HuH-7 (cell line): ENCODE data around the gene ADARB2.
A peak's percentile ranks its signal among the peaks of the same experiment; 100 is the strongest.
"Not testable (repeated sequence)": the region's sequence is repeated elsewhere in the genome, so short reads cannot be mapped to it uniquely, and the experiment has no call there.

Source experiments
- DNase-seq: peaks from one replicate; pipeline ENCODE4 v3.0.0; 2011; ENCODE audit warnings: low spot score

ADARB2 gene

DNA sequence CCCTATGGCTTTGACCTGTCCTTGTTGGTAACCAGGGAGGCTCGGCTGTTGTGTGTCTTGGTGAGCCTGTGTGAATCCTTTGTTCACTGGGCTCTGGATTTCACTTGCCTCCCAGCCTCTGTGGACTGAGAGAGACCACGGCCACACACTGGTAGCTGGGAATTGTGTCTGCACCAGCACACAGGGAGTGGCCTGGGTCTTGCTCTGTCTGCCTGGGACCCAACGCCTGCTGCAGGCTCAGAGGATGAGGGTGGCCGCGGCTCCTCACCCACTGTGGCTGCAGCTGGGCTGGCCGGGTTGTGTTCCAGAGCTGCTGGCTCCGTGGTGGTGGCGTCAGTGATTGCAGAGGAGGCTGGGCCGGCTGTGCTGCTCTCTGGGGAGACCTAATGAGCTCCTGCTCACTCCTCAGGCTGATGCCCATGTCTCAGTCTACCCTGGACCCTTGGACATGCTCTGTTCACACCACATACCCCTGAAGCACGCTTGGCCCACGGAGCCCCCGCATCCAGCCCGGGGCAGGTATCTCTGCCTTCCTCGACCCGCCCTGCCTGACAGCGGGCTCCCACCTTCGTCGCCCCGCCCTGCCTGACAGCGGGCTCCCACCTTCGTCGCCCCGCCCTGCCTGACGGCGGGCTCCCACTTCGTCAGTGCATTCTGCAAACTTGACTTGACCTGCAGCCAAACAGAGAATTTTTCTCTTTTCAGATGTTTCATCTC is 328.5 kb downstream of the ADARB2 start:
- no peak for DNase-seq

DNA sequence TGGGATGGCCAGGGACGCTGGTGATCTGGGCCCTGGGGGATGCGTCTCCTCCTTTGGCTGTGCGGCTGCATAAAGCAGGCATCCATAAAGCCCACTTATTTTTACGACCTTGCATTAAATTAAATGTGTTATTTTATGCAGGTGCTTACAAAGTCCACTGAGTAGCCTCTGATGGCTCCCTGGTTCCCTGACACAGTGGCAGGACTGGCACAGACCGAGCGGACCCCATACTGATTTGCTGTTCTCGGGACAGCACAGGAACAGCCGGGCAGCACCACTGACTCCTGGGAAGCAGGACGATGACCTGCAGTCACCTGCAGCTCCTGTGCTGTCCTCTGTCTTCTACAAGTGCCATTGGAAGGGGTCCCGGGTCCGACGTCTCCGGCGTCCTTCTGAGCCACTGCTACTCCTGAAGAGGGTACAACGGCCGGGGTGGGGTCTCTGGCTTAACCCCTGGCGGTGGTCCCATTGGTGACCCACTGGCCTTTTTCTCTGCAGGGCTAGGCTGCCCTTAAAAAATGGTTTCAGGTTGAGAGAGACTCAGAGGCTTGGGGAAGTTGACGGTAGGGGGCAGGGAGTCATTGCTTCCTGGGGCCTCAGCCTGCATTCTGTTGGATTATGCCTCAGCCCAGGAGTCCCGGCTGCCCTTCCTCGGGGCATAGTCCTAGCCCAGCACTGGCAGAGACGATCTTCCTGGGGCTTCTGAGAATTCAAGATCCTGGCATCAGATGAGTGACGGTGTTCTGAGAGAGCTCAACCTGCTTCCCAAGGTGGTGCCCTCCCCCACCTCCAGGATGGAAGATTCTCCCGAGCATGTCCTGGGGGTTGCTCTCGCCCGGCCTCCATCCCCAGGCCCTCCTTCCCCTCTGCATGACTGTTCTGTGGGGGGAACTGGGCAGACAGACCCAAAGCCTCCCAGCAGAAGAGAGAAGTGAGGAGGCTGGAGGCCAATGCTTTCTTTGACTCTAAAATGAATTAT is 330.1 kb downstream of the ADARB2 start:
- no peak for DNase-seq

DNA sequence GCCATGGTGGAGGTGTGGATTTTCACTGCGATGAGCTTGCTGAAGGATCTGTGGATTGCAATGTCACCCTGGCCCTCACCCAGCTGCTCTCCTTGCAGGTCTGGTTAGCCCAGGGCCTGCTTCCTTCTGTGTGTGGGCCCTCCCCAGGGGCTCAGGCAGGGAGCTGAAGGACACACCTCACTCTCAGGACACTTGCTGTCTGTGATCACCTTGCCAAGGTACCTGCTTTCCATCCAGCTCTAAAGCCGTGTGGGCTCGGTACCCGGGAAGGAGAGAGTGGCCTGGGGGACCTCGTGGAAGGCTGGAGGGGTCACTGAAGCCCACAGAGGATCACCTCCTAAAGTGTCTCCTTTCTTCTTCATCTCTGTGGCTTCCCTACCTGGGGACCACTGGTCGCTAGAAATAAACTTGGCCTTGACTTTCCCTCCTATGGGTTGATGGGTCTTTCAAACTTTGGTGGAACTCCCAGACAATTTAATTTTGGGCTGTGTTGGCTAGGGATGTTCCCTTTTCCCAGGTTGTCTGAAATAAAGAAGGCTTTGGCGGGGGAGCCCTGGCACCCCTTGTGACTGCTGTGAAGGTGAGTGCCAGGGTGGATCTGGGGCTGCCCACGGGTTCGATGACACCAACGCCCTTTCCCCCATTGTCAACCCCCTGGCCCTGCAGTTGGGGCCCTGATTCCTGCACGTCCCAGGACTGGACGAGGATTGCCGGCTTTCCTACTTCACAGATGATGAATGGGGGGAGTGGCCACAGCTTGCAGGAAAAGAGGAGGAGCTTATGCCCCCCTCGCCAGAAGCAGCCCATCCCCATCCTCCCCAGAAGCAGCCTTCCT is 331.0 kb downstream of the ADARB2 start:
- no peak for DNase-seq

DNA sequence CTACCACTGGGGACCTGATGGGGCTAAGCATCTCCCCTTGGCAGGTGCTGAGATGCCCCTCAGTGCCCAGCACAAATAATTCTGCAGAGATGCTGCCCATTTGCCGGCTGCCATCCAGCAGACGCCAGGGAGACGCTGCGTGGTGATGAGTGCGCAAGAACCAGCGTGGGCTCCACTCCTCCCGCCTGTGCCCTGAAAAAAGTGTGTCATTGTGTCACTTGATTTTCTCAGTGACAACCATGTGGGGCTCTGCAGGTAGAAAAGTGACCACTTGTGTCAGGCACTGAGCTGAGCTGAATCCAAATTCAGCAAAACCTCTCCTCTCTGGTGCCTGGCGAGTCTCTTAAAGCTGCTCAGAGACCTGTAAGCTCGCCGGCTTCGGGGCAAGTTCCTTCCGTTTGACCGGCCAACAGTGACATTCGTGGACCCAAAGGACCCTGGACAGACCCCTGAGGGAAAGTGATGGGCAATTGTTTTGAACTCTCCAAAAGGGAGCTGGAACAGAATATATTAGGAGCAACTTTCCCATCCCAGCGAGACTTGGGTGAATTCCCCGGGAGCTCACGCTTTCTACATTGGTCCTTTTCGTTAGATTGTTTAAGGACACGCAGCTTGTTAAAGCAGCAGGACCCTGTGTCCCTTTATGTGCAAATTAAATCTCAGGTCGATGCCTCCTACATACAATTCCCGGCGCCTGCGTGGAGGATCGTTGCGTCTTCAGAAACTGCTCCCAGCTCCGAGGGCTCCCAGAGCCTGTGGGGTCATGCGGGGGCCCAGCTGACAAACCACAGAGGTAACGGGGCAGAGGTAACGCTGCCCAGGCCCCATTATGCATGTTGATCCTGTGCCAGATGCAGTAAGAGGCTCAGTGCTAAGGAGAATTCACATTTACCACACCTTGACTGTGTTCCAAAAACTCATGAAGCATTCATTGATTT is 332.7 kb downstream of the ADARB2 start:
- DNase-seq = no peak

DNA sequence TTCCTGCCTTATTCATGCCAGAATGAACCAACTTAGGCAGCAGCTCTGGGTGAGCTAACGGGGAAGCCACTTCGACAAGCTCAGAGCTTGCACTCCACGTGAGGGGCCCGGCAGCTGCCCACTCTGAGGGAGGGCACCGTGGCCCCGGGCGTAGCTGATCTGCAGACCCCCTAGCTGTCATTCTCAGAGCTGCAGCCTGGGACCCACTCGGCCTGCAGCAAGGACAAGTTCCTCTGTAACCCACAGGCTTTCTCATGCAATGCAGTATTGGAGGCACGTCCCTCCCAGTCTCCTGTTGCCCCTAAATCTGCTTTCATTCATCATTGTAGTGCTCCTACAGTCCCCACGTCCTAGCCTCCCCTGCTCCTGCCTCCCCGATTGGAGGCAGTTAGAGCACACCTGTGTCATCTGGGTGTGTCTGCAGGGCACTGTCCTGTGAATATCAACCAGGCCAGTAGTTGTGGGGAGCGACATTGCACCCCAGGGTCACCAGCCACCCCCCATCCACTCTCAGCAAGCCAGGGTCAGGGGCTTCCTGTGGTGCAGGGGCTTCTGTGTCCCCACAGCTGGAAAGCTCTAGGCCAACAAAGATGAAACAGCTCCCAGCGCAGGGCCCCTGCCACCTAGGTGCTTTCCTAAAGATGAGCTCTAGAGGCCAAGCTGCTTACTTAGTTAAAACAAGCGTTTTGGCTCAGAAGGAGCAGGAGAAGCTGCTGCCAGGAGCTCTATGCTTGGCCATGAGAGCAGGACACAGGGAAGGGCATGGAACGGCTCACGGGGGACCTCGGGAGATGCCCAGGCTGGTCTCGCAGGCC is 333.6 kb downstream of the ADARB2 start:
- DNase-seq = peak; percentile 32

DNA sequence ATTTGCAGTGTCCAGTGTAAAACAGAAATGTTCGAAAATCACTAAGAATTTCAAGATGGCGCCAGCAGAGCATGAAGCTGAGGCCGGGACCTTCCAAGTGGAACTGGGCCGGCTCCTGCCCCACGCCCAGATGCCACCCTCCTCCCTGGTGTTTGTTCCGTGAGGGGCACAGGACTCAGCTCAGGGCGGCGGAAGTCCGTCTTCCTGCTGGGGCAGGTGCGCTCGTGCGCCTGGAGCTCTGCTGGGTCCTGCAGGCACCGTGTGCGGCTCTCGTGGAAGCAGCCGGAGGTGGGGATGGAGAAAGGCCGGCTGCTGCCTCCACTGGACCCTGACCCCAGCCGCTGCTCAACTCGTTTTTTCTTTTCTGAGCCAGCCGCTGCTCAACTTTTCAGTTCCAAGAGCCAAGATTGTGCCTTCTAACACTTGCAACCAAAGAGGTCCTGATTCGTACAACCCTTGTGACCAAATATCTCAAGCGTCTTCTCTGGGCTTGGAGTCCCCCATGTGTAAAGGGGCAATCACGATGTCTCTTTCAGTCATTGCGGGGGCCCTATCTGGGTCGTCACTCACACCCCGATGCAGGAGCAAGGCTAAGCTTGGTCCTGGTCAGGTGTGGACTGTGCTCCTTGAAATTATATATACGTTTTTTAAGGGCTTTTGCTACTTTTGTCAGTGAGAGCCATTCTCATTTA is 334.4 kb downstream of the ADARB2 start:
- DNase-seq = no peak

DNA sequence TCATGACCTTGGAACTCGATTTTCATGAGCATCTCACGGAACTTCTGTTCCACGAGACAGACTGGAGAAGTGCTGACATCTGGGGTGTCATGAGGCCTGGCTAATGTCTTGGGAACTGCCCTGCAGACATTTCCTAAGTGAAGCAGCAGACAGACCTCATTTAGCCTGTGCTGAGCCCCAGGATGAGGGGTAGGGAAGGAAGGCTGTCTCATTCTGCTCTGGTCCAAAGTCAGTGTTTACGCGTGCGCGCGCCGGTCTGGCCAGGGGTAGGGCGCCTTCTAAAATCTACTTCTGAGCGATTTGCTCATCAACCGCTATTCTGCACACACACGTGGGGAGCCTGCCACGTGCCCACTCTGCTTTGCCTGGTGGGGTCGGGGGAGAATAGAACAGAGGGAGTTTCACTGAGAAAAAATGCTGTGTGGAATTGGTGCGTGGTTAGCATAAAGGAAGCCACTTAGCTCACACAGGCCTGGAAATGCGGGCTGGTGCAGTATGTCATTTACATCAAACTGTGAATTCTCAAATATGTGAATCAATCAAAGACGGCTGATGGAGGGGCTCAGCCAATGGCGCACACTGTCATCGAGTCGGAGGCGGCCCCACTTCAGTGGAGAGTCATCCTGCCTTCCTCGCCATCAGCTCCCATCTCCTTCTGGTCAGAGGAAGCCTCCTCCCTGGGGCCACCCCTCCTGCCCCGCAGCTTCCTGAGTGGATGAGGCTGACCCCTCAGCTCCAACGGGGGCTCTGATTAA is 335.1 kb downstream of the ADARB2 start:
- no peak for DNase-seq

DNA sequence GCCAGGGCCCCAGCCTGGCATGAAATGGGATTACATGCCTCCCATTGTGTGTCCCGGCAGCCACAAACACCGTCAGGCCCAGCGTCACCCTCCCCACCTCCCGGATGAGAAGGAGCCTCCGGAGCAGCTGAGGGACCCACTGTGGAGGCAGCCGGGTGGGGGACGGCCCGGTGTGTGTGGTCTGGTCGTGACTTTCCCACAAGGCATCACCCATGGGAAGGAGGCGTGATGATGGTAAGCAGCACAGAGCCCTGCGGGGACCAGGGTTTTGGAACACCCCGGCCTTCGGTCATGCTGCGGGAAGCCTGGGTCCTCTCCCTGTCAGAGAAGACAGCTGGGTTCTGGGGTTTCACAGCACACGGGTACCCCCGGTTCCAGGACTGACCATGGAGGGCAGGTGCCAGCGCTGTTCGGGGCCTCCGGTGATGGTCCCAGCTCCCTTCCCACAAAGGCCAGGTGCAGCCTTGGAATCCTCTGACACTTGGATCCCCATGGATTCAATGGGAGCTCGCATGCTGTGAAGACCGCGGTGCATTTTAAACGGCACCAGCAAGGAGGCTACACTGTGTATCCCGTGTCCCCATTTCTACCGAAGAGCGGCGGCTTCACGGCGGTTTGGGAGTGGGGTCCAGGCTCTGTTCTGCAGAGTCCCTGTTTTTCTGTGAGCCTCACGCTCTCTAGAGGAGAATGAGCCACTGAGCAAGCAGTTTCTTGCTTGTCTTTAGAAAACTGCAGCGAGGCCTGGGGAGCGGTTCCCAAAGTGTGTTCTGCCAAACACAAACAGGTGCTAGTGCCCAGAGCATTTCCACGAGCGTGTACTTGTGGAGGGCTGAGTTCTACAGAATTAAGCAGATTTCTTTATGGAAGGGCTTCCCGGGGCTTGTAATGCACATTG is 336.0 kb downstream of the ADARB2 start:
- DNase-seq = no peak

DNA sequence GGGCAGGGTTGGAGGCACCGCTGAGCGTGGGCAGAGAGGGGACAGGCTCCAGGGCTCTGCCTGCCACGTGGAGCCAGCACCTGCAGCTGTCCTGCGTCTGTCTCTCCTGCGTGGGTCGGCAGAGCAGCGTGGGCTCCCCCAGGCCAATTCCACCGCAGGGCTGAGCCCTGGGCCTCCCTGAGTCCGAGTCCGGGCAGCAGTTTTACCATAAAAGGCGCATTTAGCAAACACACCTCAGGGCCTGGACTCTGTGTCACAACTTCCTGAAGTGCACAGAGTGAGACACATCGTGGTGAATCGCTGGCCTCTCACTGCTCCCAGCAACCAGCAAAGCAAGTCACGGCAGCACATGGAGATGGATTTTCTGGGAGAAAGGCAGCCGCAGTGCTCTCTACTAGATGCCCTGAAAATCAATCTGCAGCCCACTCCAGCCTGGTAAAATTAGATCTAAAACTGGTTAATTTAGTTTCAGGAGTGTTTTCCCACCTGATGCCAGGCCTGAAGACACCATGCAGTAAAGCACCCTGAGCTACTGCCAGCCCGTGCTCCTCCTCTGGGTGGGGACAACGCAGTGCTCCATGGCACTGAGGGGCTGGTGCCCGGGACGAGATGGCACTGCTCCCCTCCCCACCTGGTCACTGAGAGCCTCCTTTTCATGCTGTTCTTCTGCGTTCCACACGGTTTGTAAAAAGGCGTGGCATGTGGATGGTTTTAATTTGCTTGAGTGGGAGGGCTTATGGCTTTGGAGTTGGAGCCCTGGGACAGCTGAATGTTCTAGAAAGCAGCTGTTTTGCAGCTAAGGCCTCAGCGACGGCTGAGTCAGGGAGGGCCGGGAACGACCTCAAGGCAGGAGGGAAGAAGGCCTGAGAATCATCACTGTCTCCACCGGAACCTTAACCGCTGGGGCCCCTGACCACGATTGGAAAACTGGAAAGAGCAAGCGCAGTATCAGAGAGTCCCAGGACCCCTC is 336.9 kb downstream of the ADARB2 start:
- no peak for DNase-seq

DNA sequence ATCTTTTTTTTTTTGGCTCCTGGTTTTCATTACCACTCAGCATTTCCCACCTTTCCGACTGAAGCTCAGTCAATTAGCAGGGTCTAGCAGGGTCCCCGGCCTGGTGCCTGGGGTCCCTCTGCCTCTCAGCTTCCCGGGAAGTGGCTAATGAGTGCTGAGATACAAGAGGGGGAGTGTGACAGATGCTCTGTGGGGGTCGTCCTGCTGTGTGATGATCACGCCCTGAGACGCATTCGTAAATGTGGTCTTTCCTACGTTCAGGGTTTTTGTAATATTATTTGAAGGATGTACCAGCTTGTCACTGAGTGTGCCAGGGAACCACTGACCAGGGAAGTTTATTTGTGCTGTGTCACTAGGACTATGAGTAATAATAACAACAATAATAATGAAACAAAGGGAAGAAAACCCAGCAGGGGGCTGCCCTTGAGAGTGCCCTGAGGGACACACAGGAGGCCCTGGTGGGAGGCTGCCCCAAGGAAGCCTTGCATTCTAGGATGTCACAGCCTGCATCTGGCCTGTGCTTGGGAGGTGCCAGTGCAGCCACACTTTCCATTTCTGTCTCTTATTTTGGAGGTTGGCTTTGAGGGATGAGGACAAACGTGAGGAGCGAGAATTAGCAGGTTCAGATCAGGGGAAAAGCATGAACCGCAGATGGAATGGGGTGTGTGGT is 337.8 kb downstream of the ADARB2 start:
- DNase-seq = no peak

DNA sequence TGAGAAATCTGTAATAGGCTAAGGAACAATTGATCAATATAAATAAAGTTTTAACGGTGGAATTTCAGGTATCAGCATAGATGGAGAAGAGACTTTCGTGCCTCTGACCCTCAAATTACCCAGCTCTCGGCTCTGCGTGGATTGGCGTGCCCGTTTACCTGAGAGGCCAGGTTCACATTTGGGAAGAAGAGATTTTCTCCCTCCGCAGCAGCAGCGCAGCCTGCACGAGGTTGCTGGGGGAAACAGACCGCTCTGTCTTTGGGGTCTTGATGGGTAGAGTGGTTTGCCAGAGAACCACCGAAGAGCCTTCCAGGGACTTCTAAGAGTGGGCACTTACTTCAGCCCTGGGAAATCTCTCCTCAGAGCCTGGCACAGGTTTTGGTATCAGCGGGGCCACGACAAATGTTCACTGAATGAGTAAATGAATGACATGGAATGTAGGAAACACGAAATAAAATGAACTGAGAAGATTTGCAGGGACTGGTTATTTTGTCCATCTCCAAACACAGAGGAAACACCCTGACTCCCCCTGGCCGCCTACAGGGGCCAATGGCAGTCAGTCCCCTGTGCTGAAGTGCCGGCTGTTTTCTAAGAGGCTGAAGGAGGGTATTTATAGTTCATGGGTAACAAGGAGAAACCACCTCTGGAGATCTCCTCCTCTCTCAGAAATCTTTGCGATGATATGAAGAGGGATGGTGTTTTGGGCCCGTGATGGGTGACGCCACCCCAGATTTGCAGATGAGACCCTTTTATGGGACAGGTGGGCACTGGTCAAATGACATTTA is 338.5 kb downstream of the ADARB2 start:
- DNase-seq = no peak

DNA sequence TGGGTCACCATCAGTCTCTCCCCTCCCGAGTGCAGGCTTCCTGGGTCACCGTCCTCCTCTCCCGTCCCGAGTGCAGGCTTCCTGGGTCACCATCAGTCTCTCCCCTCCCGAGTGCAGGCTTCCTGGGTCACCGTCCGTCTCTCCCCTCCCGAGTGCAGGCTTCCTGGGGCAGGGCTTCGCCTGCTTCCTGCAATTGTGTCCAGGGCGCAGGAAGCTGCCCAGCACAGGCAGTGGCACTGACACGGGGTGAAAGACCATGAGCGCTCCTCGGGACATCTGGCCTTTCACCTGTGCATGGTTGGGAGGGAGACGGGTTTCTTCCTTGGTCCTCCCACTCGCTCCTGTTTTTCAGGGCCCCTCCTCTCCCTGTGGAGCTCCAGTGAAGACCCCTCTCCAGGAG is 339.2 kb downstream of the ADARB2 start:
- not testable (repeated sequence) for DNase-seq

DNA sequence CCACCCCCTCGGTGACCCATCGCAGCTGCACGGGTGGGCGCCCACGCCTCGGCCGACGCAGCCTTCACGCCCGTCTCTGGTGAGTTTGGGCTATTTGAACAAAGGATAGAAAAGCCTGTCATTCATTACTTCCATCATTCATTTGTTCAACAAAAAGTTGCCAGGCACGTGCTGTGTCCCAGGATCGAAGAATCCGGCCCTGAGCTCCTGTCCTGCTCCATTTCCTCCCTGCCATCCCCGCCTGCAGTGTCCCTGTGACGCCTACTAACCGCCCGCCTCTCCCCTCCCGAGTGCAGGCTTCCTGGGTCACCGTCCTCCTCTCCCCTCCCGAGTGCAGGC is 341.1 kb downstream of the ADARB2 start:
- no peak for DNase-seq

DNA sequence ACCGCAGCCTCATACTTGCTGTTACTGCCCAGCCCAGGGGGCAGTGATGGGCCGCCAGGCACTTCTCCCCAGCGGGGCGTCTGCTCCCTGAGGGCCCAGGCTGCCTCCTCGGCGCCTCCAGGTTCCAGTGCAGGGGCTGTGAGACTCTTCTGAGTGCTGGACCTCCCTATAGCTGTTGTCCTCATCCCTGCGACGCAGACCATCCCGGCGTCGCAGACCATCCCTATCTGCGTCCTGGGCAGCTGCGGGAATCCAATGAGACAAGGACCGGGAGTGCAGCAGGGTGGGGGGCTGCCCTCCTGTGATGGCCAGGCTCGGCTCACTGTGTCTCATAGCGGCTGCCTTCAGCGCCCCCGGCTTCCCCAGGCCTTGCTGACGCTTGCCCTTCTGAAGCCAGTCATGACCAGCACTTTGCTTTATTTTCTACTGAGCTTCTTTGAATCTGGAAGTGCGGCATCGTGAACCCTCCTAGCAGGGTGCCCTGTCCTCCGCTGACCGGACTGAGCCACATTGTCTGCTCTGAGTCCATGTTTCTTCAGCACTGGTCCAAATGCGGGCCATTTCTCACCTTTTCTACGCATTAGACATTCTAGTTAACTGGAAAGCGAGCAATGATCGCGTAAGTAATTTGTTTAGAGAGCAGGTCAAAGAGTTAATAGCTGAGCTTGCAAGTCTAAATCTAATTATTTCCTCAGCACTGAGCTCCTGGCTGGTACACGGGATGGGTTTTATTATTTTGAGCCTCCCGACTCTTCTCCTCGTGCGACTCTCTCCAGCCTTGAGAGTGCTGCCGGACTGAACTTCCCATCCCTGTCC is 341.6 kb downstream of the ADARB2 start:
- DNase-seq = no peak
